Measurements from ENCODE around the gene CFAP141. TPM values are rescaled to one million over a fixed set of nuclear protein-coding genes. Genes with fewer than 3 reads are reported as not detected.

CFAP141 gene
- polyA plus RNA-seq, 1 of the 3 experiments (the other 2 are of a cell fraction) = not detected

DNA sequence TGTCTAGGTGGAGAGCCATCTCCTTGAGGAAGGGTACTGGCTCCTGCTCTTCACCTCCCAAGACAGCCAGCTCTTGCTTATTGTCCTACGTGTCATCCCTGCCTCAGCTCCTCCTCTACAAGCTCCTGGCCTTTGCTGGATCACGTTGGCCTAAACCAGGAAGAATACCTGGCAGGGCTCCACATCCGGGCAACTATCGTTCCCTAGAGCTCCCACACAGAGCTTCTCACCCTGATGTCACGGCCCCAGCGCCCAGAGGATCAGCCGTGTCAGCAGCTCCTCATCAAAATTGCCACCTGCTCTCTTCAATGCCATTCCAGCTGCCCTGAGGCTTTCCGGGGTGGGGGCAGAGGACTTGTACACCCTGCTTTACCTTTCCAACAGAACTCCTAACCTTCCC is 12.3 kb downstream of the CFAP141 start:
- CTCF ChIA-PET = no interaction called here
- POLR2A ChIA-PET = interaction anchor here (1.6 kb wide), 1 partner anchor 11 kb away, joined by 4 read pairs; no protein-coding TSS in a partner anchor
- Histone ChIP-seq H3K9ac (no peak overlapping the region), H3K27me3 (ENCODE audit: insufficient read depth) (no peaks in the 10 kb centered on the region), H3K36me3 (replicated peaks in 1 of 2; ENCODE audit: control insufficient read depth in 1 of 2, insufficient read depth in 2 of 2, low read length in 1 of 2) (no peaks in the 10 kb centered on the region), H3K4me3 (ENCODE audit: low read depth in 2 of 2, low read length in 1 of 2) (no peak overlapping the region), H4K20me1 (ENCODE audit: insufficient read depth) (no peaks in the 10 kb centered on the region), H3K9me2 (no peaks in the 10 kb centered on the region), H3K9me3 (no peaks in the 10 kb centered on the region), H3K27ac (ENCODE audit: low read depth in 2 of 2, low read length in 1 of 2) (no peak overlapping the region), H3K4me2 (no peak overlapping the region), H3K4me1 (ENCODE audit: control insufficient read depth in 1 of 2, insufficient read depth in 2 of 2, low read depth in 1 of 2, low read length in 1 of 2) (no peaks in the 10 kb centered on the region; a peak in 1 of 4 replicates), H2AFZ (ENCODE audit: low read depth) (no peak overlapping the region), H3K79me2 (ENCODE audit: insufficient read depth) (no peaks in the 10 kb centered on the region), H3F3A (replicated peaks; ENCODE audit: insufficient read depth) (peaks cover under 1% of the 10 kb centered on the region)
- 32% methylated on average over 5 of the region's 8 CpGs for WGBS (ENCODE audit: low lambda C conversion rate)
- DNase-seq = no peak
- no peak for TF ChIP-seq ZBTB33 (IDR thresholded peaks at IDR 0.05; ENCODE audit: borderline replicate concordance, low read depth)

DNA sequence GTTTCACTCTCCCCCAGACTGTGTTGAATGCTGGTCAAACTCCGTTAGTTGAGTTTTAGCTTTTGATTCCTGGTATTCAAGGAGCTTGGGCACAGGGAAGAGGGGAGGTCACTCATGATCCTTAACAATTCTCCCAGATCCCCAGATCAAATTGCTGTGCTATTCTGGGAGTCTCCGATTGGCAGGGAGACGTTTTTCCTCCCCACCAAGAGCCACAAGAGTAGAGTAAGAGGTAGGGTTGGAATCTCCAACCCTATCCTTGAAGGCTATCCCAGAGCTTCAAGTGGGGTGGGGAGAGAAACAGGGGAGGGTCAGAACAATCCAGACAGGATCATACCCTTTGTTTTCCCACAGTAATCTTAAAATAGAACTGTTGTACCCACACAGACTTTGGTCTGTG is 13.7 kb downstream of the CFAP141 start:
- Histone ChIP-seq H3K27me3 (ENCODE audit: insufficient read depth) (no peaks in the 10 kb centered on the region), H3K9me3 (no peaks in the 10 kb centered on the region), H3K4me1 (ENCODE audit: control insufficient read depth in 1 of 2, insufficient read depth in 2 of 2, low read depth in 1 of 2, low read length in 1 of 2) (no peaks in the 10 kb centered on the region; a peak in 1 of 4 replicates), H3K36me3 (replicated peaks in 1 of 2; ENCODE audit: control insufficient read depth in 1 of 2, insufficient read depth in 2 of 2, low read length in 1 of 2) (no peaks in the 10 kb centered on the region), H4K20me1 (ENCODE audit: insufficient read depth) (no peaks in the 10 kb centered on the region), H3K4me3 (ENCODE audit: low read depth in 2 of 2, low read length in 1 of 2) (no peak overlapping the region), H3K9me2 (no peaks in the 10 kb centered on the region), H3F3A (replicated peaks; ENCODE audit: insufficient read depth) (no peaks in the 10 kb centered on the region), H3K4me2 (no peak overlapping the region), H3K79me2 (ENCODE audit: insufficient read depth) (no peaks in the 10 kb centered on the region), H3K27ac (ENCODE audit: low read depth in 2 of 2, low read length in 1 of 2) (no peak overlapping the region), H2AFZ (ENCODE audit: low read depth) (no peak overlapping the region), H3K9ac (no peak overlapping the region)
- no peak for DNase-seq
- TF ChIP-seq NFIC (IDR thresholded peaks at IDR 0.05; ENCODE audit: borderline replicate concordance) (no peak), RXRA (IDR thresholded peaks at IDR 0.05; ENCODE audit: borderline replicate concordance, low read depth) (no peak), MXI1 (IDR thresholded peaks at IDR 0.05; ENCODE audit: low read depth, low read length) (no peak), GABPA (IDR thresholded peaks at IDR 0.05; ENCODE audit: low read depth) (no peak), MAX (IDR thresholded peaks at IDR 0.05; ENCODE audit: low read depth) (no peak), FOXJ3 (CRISPR knock-in tag; IDR thresholded peaks at IDR 0.05) (no peak), RFX5 (IDR thresholded peaks at IDR 0.05; ENCODE audit: low read length) (no peak), MEF2A (IDR thresholded peaks at IDR 0.05; ENCODE audit: borderline replicate concordance, low read depth) (no peak), TCF12 (IDR thresholded peaks at IDR 0.05) (no peak), GATA2 (CRISPR knock-in tag; IDR thresholded peaks at IDR 0.05) (no peak), REST (IDR thresholded peaks at IDR 0.05; ENCODE audit: low read depth, low read length) (no peak), YY1 (IDR thresholded peaks at IDR 0.05; ENCODE audit: low read depth) (no peak)
- TF ChIP-seq, protein P1, sequence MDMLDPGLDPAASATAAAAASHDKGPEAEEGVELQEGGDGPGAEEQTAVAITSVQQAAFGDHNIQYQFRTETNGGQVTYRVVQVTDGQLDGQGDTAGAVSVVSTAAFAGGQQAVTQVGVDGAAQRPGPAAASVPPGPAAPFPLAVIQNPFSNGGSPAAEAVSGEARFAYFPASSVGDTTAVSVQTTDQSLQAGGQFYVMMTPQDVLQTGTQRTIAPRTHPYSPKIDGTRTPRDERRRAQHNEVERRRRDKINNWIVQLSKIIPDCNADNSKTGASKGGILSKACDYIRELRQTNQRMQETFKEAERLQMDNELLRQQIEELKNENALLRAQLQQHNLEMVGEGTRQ (IDR thresholded peaks at IDR 0.05; ENCODE audit: borderline replicate concordance, low read depth, low read length) = no peak
- CTCF ChIA-PET = interaction anchor here (1.3 kb wide), 1 partner anchor 79 kb away, joined by 3 read pairs; no protein-coding TSS in a partner anchor
- 41% methylated on average over 3 of the region's 3 CpGs for WGBS (ENCODE audit: low lambda C conversion rate)
- POLR2A ChIA-PET = interaction anchor here (1.6 kb wide), 1 partner anchor 10 kb away, joined by 4 read pairs; no protein-coding TSS in a partner anchor

All from SK-N-SH (cell line).